Natural killer cell (primary cell): ENCODE measurements around the gene FAP. TPM values are rescaled to one million over a fixed set of nuclear protein-coding genes. Genes with fewer than 3 reads are reported as not detected.

Experiments used
- ATAC-seq, 3 donors: fragments of 150-1000 bp in 2 of 3; fragments of 200-7000 bp in 1 of 3; cut with Tn5 transposase; 1 replicate in 1 of 3; 2 replicates in 2 of 3; pipeline ENCODE4 v1.10.0; 2021; ENCODE audit warnings: mild to moderate bottlenecking in 2 of 3, moderate library complexity in 2 of 3
- DNase-seq, 2 donors: peaks; one replicate each; pipeline versions ENCODE4 v3.0.0 to v3.0.0-alpha.2; 2013 to 2021; ENCODE audit warnings: mixed read lengths in 1 of 2
- H3K27ac ChIP-seq: one replicate; pipeline ENCODE4 v1.5.1; 2013; ENCODE audit warnings: mild to moderate bottlenecking, low read length
- H3K27me3 ChIP-seq: one replicate; pipeline ENCODE4 v1.6.1; 2013; ENCODE audit warnings: low read length; ENCODE audit not compliant: control insufficient read depth, insufficient read depth
- H3K36me3 ChIP-seq: one replicate; pipeline ENCODE4 v1.6.1; 2013; ENCODE audit warnings: low read length; ENCODE audit not compliant: control insufficient read depth, insufficient read depth
- H3K4me1 ChIP-seq: one replicate; pipeline ENCODE4 v1.6.1; 2013; ENCODE audit warnings: low read length; ENCODE audit not compliant: control insufficient read depth, insufficient read depth
- H3K4me3 ChIP-seq: one replicate; pipeline ENCODE4 v1.5.1; 2013; ENCODE audit warnings: low read length
- H3K9me3 ChIP-seq: one replicate; pipeline ENCODE4 v1.6.1; 2013; ENCODE audit warnings: low read length; ENCODE audit not compliant: control insufficient read depth, insufficient read depth
- H3K27ac Mint-ChIP-seq, 2 donors: one replicate each; pipeline ENCODE4 v1.8.0; 2022; ENCODE audit warnings: mild to moderate bottlenecking in 2 of 2, mixed read lengths in 2 of 2, moderate library complexity in 1 of 2
- H3K27me3 Mint-ChIP-seq, 2 donors: one replicate each; pipeline ENCODE4 v1.8.0; 2022; ENCODE audit warnings: low read depth in 2 of 2, mixed read lengths in 2 of 2
- H3K36me3 Mint-ChIP-seq: one replicate; pipeline ENCODE4 v1.8.0; 2022; ENCODE audit warnings: mixed read lengths
- H3K4me1 Mint-ChIP-seq, 2 donors: one replicate each; pipeline ENCODE4 v1.8.0; 2022; ENCODE audit warnings: mixed read lengths in 2 of 2
- H3K4me3 Mint-ChIP-seq: one replicate; pipeline ENCODE4 v1.8.0; 2022; ENCODE audit warnings: mild to moderate bottlenecking, moderate library complexity, mixed read lengths
- H3K9me3 Mint-ChIP-seq, 2 donors: one replicate each; pipeline ENCODE4 v1.8.0; 2022; ENCODE audit warnings: mixed read lengths in 2 of 2
- WGBS: methylation state at CpG from one replicate; pipeline ENCODE4 v1.1.7; 2013; ENCODE audit warnings: missing lambda C conversion rate; ENCODE audit not compliant: insufficient coverage; 5-methylcytosine and 5-hydroxymethylcytosine counted together
- intact Hi-C: fragments of 100-400 bp; cut with micrococcal nuclease; formaldehyde crosslinking; loops from one replicate; pipeline ENCODE4 v1.14.2; 2022
- total RNA-seq, 4 donors: library from RNA; stranded (reverse); fragments of 120-200 nt in 1 of 4; gene quantifications; one replicate each; pipeline versions ENCODE4 v1.2.3 to v1.2.4, GENCODE V29; 2013 to 2022
- TF ChIP-seq, protein P1 (sequence below): fragments of 200-600 bp; IDR thresholded peaks from one replicate; pipeline ENCODE4 v1.8.0; 2022; ENCODE audit warnings: antibody characterized with exemption

FAP gene
- total RNA-seq, 3 donors from 2014 or later (not counting 1 experiment from before 2014, with no cell fraction given), result not detected

DNA sequence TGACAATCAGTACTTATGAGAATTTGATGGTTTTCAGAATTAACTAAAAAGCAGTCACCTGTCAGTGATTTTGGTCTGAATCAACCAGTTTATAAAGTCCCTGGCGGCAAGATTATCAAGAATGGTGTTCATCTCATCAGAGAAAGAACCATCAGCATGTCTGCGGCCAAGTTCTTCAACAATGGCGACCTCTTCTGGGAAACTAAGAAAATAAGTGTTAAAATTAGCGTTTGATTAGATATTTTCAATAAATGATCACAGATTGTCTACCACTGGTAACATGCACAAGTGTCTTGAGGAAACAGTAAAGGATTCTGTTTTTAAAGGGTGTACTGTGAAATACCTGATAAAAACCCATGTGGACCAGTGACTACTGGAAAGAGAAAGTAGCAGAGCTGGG lies 99.3 kb downstream of the FAP start:
- Histone ChIP-seq H3K4me3 (no peak overlapping the region), H3K27me3 (peaks cover 6% of the 10 kb centered on the region), H3K4me1 (no peaks in the 10 kb centered on the region), H3K9me3 (no peaks in the 10 kb centered on the region), H3K27ac (no peak overlapping the region), H3K36me3 (no peaks in the 10 kb centered on the region)
- Mint-ChIP-seq H3K4me3 (no peak overlapping the region), H3K4me1 (no peaks in the 10 kb centered on the region), H3K27ac (no peak overlapping the region), H3K9me3 (no peaks in the 10 kb centered on the region), H3K36me3 (no peaks in the 10 kb centered on the region), H3K27me3 (peaks cover 27 to 59% of the 10 kb centered on the region in 2 donors)
- DNase-seq (no peak), ATAC-seq (no peak)
- TF ChIP-seq, protein P1, sequence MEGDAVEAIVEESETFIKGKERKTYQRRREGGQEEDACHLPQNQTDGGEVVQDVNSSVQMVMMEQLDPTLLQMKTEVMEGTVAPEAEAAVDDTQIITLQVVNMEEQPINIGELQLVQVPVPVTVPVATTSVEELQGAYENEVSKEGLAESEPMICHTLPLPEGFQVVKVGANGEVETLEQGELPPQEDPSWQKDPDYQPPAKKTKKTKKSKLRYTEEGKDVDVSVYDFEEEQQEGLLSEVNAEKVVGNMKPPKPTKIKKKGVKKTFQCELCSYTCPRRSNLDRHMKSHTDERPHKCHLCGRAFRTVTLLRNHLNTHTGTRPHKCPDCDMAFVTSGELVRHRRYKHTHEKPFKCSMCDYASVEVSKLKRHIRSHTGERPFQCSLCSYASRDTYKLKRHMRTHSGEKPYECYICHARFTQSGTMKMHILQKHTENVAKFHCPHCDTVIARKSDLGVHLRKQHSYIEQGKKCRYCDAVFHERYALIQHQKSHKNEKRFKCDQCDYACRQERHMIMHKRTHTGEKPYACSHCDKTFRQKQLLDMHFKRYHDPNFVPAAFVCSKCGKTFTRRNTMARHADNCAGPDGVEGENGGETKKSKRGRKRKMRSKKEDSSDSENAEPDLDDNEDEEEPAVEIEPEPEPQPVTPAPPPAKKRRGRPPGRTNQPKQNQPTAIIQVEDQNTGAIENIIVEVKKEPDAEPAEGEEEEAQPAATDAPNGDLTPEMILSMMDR, result no peak
- WGBS, result 90% methylated on average over 4 of the region's 4 CpGs
- intact Hi-C loops, result no loop called here

DNA sequence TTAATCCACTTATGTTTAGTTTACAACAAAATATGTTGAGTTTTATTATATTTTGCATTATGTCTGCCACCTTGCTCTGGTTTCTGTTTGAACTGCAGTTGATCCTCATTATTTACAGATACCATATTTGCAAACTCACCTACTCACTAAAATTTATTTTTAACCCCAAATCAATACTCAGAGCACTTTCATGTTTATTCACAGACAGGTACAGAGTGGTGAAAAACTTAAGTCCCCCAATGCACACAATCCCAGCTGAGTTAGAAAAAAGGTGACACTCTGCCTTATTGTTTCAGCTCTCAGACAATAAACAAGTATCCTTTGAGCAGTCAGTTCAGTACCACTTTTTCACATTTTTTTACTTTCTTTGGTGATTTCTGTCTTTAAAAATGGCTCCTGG lies 104.9 kb downstream of the FAP start:
- H3K27ac ChIP-seq, result no peak overlapping the region
- TF ChIP-seq, protein P1, result no peak
- Mint-ChIP-seq H3K9me3 (no peaks in the 10 kb centered on the region), H3K27ac (no peak overlapping the region), H3K36me3 (no peaks in the 10 kb centered on the region), H3K27me3 (peaks cover 13 to 26% of the 10 kb centered on the region in 2 donors), H3K4me1 (no peaks in the 10 kb centered on the region), H3K4me3 (no peak overlapping the region)
- H3K36me3 ChIP-seq, result no peaks in the 10 kb centered on the region
- DNase-seq (no peak), ATAC-seq (no peak)
- intact Hi-C loops, result no loop called here
- no peaks in the 10 kb centered on the region for H3K9me3 ChIP-seq
- no peaks in the 10 kb centered on the region for H3K27me3 ChIP-seq
- H3K4me1 ChIP-seq, result no peaks in the 10 kb centered on the region
- H3K4me3 ChIP-seq, result no peak overlapping the region

DNA sequence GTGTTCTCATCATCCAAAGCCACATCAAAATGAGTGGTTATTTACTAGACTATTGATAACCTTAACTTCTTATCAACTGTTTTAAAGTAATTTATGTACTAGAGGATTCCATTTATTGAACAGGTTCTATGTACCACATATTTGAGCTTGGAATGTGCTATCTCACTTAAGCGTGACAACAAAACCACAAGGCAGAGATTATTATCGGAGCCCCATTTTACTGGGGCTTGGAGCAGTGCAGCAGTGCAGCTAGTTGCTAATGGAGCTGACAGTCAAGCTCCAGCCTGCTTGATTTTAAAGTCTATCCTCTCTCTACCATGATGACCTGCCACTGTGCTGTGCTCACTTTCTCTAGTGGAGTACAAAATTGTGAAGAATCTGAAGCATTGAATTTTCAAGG lies 115.8 kb downstream of the FAP start:
- Histone ChIP-seq H3K27ac (no peak overlapping the region), H3K27me3 (no peaks in the 10 kb centered on the region), H3K36me3 (no peaks in the 10 kb centered on the region), H3K4me1 (no peaks in the 10 kb centered on the region), H3K4me3 (no peak overlapping the region), H3K9me3 (no peaks in the 10 kb centered on the region)
- intact Hi-C loops, result no loop called here
- 55% methylated on average over 2 of the region's 2 CpGs for WGBS
- TF ChIP-seq, protein P1, result no peak
- H3K4me3 Mint-ChIP-seq, result no peak overlapping the region
- H3K36me3 Mint-ChIP-seq, result no peaks in the 10 kb centered on the region
- H3K27me3 Mint-ChIP-seq, result peaks cover 2 to 21% of the 10 kb centered on the region in 2 donors
- H3K4me1 Mint-ChIP-seq, result no peaks in the 10 kb centered on the region
- no peaks in the 10 kb centered on the region for H3K9me3 Mint-ChIP-seq
- ATAC-seq, result no peak
- no peak overlapping the region for H3K27ac Mint-ChIP-seq
- no peak for DNase-seq

DNA sequence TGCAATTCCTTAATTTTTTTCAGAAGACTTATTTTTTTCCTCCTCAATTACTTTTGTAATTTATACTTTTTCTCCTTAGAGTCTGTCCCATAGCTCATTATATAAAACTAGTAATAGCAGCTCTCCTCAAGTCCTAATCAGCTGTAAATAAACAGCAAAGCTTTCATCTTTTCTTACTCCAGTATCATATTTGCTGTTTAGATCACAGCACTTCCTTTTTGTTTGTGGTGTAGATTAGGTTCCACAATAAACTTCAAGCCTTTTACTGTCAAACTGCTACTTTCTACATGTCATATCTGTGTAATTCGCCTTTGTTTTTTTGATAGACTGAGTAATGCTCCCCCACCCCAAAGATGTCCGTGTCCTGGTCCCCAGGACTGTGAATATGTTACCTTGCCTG lies 116.7 kb downstream of the FAP start:
- Mint-ChIP-seq H3K4me1 (no peaks in the 10 kb centered on the region), H3K4me3 (no peak overlapping the region), H3K27me3 (peaks cover 0 to 19% of the 10 kb centered on the region in 2 donors), H3K27ac (no peak overlapping the region), H3K9me3 (no peaks in the 10 kb centered on the region), H3K36me3 (no peaks in the 10 kb centered on the region)
- intact Hi-C loops, result no loop called here
- Histone ChIP-seq H3K27ac (no peak overlapping the region), H3K36me3 (no peaks in the 10 kb centered on the region), H3K4me3 (no peak overlapping the region), H3K27me3 (no peaks in the 10 kb centered on the region), H3K9me3 (no peaks in the 10 kb centered on the region), H3K4me1 (no peaks in the 10 kb centered on the region)
- TF ChIP-seq, protein P1, result no peak
- 50% methylated on average over 1 of the region's 2 CpGs for WGBS
- ATAC-seq (no peak), DNase-seq (no peak)
